ENCODE measurements around the gene TPRG1.

GRCh38 chr3:189363590-189364255 lies 192.0 kb downstream of the TPRG1 start:
- TF ChIP-seq CTCF (IDR thresholded peaks at IDR 0.05; ENCODE audit: low read depth, low read length, poor library complexity, severe bottlenecking) (no peak), EZH2phosphoT487 (IDR thresholded peaks at IDR 0.05; ENCODE audit: borderline replicate concordance, low read length) (no peak)

All from DOHH2 (cell line).